HG02885 (cell line): Measurements from ENCODE around the gene COMMD10.

Experiments
- ATAC-seq: cut with Tn5 transposase; IDR thresholded peaks from one replicate; pipeline ENCODE4 v1.9.1; 2021; ENCODE audit warnings: mild to moderate bottlenecking; ENCODE audit not compliant: unreplicated experiment, poor library complexity

Gene COMMD10

DNA sequence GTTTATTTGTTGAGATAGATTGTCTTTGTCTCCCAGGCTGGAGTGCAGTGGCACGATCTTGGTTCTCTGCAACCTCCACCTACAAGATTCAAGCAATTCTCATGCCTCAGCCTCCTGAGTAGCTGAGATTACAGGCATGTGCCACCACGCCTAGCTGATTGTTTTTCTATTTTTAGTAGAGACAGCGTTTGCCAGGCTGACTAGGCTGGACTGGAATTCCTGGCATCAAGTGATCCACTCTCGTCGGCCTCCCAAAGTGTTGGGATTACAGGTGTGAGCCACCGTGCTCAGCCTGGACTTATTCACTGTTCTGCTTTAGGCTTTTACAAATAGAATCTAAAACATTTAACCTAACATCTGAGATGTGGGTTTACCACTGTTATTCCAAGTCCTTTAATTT is 91.3 kb downstream of the COMMD10 start:
- no peak for ATAC-seq

DNA sequence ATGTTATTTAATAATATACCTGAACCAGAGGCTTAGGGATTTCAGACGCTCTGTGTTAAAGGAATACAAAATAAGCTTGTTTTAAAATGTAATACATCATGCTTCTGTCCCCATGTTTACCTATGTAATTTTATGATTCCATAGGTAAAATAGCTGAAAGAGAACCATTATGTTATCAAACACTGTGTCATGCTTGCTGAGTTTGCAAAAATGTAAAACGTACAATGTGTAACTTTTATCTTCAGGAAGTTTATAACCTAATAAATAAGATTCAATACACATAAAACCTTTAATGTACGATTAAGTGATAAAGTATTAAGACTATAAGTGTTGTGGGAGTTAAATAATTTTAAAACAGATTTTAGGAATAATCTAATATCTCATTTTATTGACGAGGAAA is 94.1 kb downstream of the COMMD10 start:
- ATAC-seq: no peak

- no peak for ATAC-seq
Observed at GRCh38 chr5:116209166-116209565, 124.3 kb downstream of the COMMD10 start.

- no peak for ATAC-seq
Observed at GRCh38 chr5:116212225-116212624, 127.4 kb downstream of the COMMD10 start.

- no peak for ATAC-seq
Observed at GRCh38 chr5:116216246-116216645, 131.4 kb downstream of the COMMD10 start.

- no peak for ATAC-seq
Observed at GRCh38 chr5:116225281-116225922, 140.6 kb downstream of the COMMD10 start.

- no peak for ATAC-seq
Observed at GRCh38 chr5:116229131-116229689, 144.4 kb downstream of the COMMD10 start.

- ATAC-seq: no peak
Observed at GRCh38 chr5:116231288-116231687, 146.5 kb downstream of the COMMD10 start.

DNA sequence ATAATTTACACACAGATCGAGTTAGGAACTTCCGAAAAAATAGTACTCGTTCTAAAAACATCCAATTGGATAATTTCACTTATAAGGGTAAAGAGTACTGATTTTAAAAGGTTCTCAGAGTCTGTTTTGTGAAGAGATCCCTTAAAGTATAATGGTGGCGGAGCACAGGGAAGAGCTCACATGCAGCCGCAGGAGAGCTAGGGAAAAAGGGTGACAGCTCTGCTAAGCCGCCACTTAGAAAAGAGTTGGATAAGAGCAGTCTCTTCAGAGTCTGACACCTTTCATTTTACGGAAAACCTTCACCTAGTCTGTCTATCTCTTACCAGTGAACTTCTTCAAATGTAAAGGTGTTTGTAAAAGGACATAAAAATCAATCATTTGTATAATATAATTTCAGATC is 149.9 kb downstream of the COMMD10 start:
- no peak for ATAC-seq

- ATAC-seq: no peak
Observed at GRCh38 chr5:116237917-116238500, 153.2 kb downstream of the COMMD10 start.

GRCh38 chr5:116242343-116242742 is 157.5 kb downstream of the COMMD10 start:
- ATAC-seq: no peak

DNA sequence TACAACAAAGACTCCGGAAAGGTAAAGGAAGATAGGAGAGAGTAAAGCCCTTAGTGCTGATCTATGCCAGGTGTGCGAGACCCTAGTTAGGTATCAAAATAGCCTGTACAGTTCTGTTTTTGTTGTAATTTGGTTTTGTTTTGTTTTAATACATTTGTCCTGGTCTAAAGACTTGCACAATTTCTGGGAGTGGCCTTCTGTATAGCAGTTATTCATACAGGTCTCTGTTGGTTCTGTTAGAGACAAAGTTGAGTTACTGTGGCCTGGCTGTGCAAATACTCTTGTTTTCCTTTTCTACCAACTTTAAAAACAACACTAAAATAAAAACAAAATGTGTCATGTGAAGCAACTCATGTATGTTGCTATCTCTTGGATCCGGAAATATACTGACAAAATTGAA is 163.6 kb downstream of the COMMD10 start:
- no peak for ATAC-seq

GRCh38 chr5:116249648-116250047 is 164.8 kb downstream of the COMMD10 start:
- no peak for ATAC-seq

- no peak for ATAC-seq
Observed at GRCh38 chr5:116256717-116257116, 171.9 kb downstream of the COMMD10 start.

GRCh38 chr5:116265471-116265870 is 180.6 kb downstream of the COMMD10 start:
- no peak for ATAC-seq

DNA sequence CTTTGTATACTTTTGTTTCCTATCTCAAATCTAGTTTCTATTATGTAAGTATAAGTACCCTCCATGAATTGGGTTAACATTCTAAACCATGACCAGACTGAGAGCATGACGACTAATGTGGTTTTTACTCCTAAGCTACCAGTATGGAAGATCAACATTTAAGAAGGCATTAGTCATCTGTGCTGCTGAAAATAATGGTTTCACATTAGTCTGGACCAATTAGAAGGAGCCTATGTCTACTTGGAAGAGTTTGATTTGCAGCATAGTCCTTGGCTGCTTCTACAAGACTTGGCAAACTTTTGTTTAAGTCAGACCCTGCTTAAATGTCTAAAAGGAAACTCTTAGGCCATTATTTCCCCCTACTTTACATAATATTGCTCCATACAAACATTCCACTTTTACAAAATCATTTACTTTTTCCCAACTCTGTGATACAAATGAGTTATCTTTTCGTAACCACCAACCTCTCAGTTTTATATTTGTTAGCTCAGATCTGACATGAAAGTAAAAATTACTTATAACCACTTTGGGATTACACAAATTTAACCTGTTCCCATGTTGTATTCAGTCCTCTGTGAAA is 186.7 kb downstream of the COMMD10 start:
- no peak for ATAC-seq

DNA sequence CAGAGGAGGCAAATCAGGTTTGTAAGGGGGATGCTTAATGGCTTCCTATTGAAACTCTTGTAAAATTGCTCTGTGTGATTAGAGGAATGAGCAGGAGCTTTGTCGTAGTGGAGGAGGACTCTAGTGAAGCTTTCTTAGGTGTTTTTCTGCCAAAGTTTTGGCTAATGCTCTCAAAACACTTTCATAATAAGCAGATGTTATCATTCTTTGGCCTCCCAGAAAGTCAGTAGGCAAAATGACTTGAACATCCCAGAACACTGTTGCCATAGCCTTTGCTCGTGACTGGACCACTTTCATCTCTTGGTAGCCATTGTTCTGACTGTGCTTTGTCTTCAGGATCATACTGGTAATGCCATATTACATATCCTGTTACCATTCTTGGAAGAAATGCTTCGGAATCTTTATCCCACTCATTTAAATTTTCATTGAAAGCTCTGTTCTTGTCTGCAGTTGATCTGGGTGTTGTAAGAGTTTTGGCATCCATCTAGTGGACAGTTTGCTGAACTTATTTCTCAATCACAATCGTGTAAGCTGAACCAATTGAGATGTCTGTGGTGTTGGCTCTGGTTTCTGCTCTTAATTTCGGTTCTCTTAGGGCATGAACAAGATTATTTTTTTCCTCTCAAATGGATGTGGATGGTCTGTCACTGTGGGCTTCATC is 187.6 kb downstream of the COMMD10 start:
- ATAC-seq: no peak

- ATAC-seq: peak; percentile 95
Observed at GRCh38 chr5:116273448-116274242, 188.8 kb downstream of the COMMD10 start.

GRCh38 chr5:116274251-116274650 is 189.4 kb downstream of the COMMD10 start:
- no peak for ATAC-seq

DNA sequence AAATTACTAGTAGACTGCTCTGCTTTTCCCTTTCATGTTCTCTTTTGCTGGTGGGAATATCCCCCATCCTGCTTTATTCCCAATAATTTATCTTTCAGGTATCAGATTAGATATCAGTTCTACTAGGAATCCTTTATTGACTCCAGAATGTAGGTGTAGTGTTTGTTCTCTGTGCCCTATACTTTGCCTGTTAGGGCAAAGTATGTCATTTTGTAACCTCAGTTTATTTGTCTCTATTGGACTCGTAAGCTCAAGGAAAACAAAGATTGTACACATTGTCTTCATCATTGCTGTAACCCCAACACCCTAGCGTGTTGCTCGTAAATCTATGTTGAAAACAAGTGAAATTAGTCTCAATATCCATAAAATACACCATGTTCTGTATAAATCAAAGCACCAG is 190.5 kb downstream of the COMMD10 start:
- ATAC-seq: no peak
